Subcutaneous adipose tissue (tissue), 4 donors: Measurements from ENCODE around the gene TGM6. TPM values are rescaled to one million over a fixed set of nuclear protein-coding genes. Genes with fewer than 3 reads are reported as not detected.

ENCODE experiments used
- total RNA-seq, 4 donors: library from RNA; depleted of rRNA; stranded (reverse); fragments of >200 nt; gene quantifications; one replicate each; pipeline ENCODE4 v1.1.0, GENCODE V29; 2016
- TF ChIP-seq, protein P1 (sequence below): fragments of 450-650 bp; IDR thresholded peaks from one replicate; pipeline ENCODE4 v1.5.1; 2016; ENCODE audit warnings: low read depth, mild to moderate bottlenecking, control low read depth, antibody characterized with exemption, moderate library complexity

The TGM6 gene
- total RNA-seq, 4 donors from 2014 or later: not detected

DNA sequence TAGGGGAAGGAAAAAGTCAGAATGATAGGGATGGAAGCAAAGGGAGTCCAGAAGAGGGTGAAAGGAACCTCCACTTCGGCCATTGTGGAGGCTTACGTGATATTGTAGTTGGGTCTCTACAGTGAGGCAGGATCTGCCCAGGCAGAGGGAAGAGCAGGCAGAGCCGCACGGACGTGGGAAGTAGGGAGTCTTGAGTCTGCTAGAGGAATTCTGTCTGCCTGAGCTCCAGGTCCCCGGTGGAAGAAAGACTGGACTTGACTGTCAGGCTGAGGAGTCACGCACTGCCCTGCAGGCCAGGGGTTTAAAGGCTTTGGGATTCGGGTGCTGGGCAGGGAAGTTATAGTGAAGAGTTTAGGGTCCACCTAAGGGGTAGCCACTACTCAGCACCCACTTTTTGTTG, 16.4 kb downstream of the TGM6 start:
- TF ChIP-seq, protein P1, sequence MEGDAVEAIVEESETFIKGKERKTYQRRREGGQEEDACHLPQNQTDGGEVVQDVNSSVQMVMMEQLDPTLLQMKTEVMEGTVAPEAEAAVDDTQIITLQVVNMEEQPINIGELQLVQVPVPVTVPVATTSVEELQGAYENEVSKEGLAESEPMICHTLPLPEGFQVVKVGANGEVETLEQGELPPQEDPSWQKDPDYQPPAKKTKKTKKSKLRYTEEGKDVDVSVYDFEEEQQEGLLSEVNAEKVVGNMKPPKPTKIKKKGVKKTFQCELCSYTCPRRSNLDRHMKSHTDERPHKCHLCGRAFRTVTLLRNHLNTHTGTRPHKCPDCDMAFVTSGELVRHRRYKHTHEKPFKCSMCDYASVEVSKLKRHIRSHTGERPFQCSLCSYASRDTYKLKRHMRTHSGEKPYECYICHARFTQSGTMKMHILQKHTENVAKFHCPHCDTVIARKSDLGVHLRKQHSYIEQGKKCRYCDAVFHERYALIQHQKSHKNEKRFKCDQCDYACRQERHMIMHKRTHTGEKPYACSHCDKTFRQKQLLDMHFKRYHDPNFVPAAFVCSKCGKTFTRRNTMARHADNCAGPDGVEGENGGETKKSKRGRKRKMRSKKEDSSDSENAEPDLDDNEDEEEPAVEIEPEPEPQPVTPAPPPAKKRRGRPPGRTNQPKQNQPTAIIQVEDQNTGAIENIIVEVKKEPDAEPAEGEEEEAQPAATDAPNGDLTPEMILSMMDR: no peak

GRCh38 chr20:2397595-2398145, 17.0 kb downstream of the TGM6 start:
- TF ChIP-seq, protein P1: no peak

DNA sequence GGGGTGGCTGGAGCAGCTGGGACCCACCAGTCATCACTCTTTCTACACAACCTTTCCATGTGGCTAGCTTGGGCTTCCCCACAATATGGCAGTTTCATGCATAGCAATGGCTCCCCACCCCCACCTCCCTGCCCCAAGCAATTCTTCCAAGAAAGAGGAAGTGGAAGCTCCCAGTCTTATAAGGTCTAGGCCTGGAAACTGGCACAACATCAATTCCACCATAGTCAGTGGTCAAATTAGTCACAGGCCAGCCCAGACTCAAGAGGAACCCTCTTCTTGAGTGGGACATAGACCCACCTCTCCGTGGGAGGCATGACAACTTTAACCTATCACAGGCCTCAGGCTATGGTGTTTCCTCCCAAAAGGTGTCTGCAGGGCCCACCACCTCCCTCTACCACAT, 17.7 kb downstream of the TGM6 start:
- TF ChIP-seq, protein P1: no peak

DNA sequence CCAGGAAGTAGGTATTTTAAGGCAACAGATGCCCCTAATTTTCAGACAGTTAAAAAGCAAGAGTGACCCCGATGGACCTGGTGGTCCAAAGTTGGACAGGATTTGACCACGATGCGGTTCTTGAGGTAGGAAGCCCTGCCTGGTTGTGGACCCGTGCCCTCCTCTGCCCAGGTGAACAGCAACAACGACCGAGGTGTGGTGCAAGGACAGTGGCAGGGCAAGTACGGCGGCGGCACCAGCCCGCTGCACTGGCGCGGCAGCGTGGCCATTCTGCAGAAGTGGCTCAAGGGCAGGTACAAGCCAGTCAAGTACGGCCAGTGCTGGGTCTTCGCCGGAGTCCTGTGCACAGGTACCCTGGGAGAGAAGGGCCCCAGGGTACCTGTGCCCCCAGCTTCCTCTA, 18.7 kb downstream of the TGM6 start:
- TF ChIP-seq, protein P1: no peak

- TF ChIP-seq, protein P1: no peak
Measured at GRCh38 chr20:2400290-2400689, 19.6 kb downstream of the TGM6 start.

DNA sequence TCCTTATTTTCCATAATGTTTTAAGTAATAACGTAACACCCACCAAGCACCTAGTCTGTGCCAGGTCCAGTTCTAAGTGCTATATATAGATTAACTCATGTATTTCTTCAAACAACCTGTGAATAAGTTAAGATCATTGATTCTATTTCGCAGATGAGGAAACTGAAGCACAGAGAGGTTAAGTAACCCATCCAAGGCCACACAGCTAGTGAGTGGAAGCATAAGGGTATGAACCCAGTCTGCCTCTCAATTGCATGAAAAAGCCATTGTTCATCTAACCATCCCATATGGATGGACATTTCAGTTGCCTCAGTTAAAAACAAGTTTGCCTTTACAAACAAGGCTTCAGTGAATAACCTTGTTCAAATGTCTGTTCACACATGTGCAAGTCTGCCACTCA, 20.8 kb downstream of the TGM6 start:
- TF ChIP-seq, protein P1: no peak

- TF ChIP-seq, protein P1: no peak
Measured at GRCh38 chr20:2402271-2402980, 21.7 kb downstream of the TGM6 start.
